Esophagus muscularis mucosa (tissue), 4 donors: ENCODE results near the gene CLPSL1.

ENCODE experiments used
- CTCF ChIP-seq, 3 experiments: fragments of 200-600 bp in 2 of 3; fragments of 450-650 bp in 1 of 3; sonication (generic) in 2 of 3; IDR thresholded peaks; one replicate each; pipeline ENCODE4 v1.5.1; 2017 to 2019; ENCODE audit warnings: antibody characterized with exemption in 3 of 3, mild to moderate bottlenecking in 2 of 3, moderate library complexity in 1 of 3
- EP300 ChIP-seq: sonication (generic); formaldehyde crosslinking; IDR thresholded peaks from one replicate; pipeline ENCODE4 v1.6.1; 2017; ENCODE audit warnings: antibody characterized with exemption
- POLR2A ChIP-seq: fragments of 450-650 bp; IDR thresholded peaks from one replicate; pipeline ENCODE4 v1.6.1; 2017; ENCODE audit warnings: antibody characterized with exemption, moderate library complexity, mild to moderate bottlenecking, low read depth
- POLR2AphosphoS5 ChIP-seq, 2 donors: sonication (generic); formaldehyde crosslinking; IDR thresholded peaks; one replicate each; pipeline ENCODE4 v1.6.1; 2017; ENCODE audit warnings: antibody characterized with exemption in 2 of 2

- TF ChIP-seq CTCF (IDR thresholded peaks at IDR 0.05), result no peak
- TF ChIP-seq EP300, result no peak
- no peak for TF ChIP-seq POLR2AphosphoS5 (IDR thresholded peaks at IDR 0.05)
- TF ChIP-seq POLR2A, result no peak
Observed at GRCh38 chr6:35778437-35778836, 2.4 kb upstream of the CLPSL1 start.
